Lower leg skin (tissue), 3 donors: Measurements from ENCODE around the gene SYN1.

Experiments used
- CTCF ChIP-seq, 3 donors: fragments of 450-650 bp; IDR thresholded peaks; one replicate each; pipeline ENCODE4 v1.5.1; 2016; ENCODE audit warnings: antibody characterized with exemption in 3 of 3, mild to moderate bottlenecking in 3 of 3, moderate library complexity in 2 of 3
- POLR2A ChIP-seq, 2 donors: fragments of 450-650 bp; IDR thresholded peaks; one replicate each; pipeline ENCODE4 v1.6.1; 2016 to 2017; ENCODE audit warnings: antibody characterized with exemption in 2 of 2, mild to moderate bottlenecking in 1 of 2, moderate library complexity in 1 of 2

- TF ChIP-seq POLR2A (IDR thresholded peaks at IDR 0.05) (no peak), CTCF (IDR thresholded peaks at IDR 0.05) (no peak)
Observed at GRCh38 chrX:47612418-47612817, 7.2 kb downstream of the SYN1 start.
